DOHH2 (cell line): ENCODE results near the gene MYBPC1.
"Not testable (repeated sequence)": the region's sequence is repeated elsewhere in the genome, so short reads cannot be mapped to it uniquely, and the experiment has no call there.

ENCODE experiments used
- H3F3A ChIP-seq: fragments of 200-600 bp; sonication (generic), shearing (Covaris generic); 2 replicates; pipeline ENCODE4 v1.6.0; 2016; ENCODE audit warnings: antibody characterized with exemption, mild to moderate bottlenecking; ENCODE audit not compliant: control insufficient read depth, insufficient read depth
- H3K27ac ChIP-seq: fragments of 200-600 bp; sonication (generic); 2 replicates; pipeline ENCODE4 v1.5.1; 2014; ENCODE audit warnings: low read depth, mild to moderate bottlenecking, low read length, moderate library complexity
- H3K27me3 ChIP-seq: fragments of 200-600 bp; sonication (generic); 2 replicates; pipeline ENCODE4 v1.6.1; 2014; ENCODE audit warnings: mild to moderate bottlenecking, low read length, mixed read lengths; ENCODE audit not compliant: control insufficient read depth
- H3K36me3 ChIP-seq: fragments of 200-600 bp; sonication (generic); 2 replicates; pipeline ENCODE4 v1.6.1; 2014; ENCODE audit warnings: mild to moderate bottlenecking, low read length, moderate library complexity, mixed read lengths; ENCODE audit not compliant: control insufficient read depth
- H3K4me1 ChIP-seq: fragments of 200-600 bp; sonication (generic); 2 replicates; pipeline ENCODE4 v1.6.1; 2014; ENCODE audit warnings: mild to moderate bottlenecking, low read length, mixed read lengths; ENCODE audit not compliant: control insufficient read depth
- H3K4me2 ChIP-seq: fragments of 200-600 bp; sonication (generic); 2 replicates; pipeline ENCODE4 v1.6.0; 2014; ENCODE audit warnings: mild to moderate bottlenecking, low read length, moderate library complexity
- H3K4me3 ChIP-seq: fragments of 200-600 bp; sonication (generic); 2 replicates; pipeline ENCODE4 v1.5.1; 2014; ENCODE audit warnings: mild to moderate bottlenecking, low read length, mixed read lengths
- H3K79me2 ChIP-seq: fragments of 200-600 bp; sonication (generic); 2 replicates; pipeline ENCODE4 v1.6.1; 2014; ENCODE audit warnings: mild to moderate bottlenecking, low read length, mixed read lengths; ENCODE audit not compliant: control insufficient read depth
- H3K9me2 ChIP-seq: fragments of 200-600 bp; sonication (generic); replicated peaks from 2 replicates; pipeline ENCODE4 v1.6.1; 2014; ENCODE audit warnings: mild to moderate bottlenecking, low read length, mixed read lengths; ENCODE audit not compliant: control insufficient read depth
- H3K9me3 ChIP-seq: fragments of 200-600 bp; sonication (generic); 2 replicates; pipeline ENCODE4 v1.6.1; 2014; ENCODE audit warnings: antibody characterized with exemption, low read length, mixed read lengths; ENCODE audit not compliant: control insufficient read depth, insufficient read depth
- H4K20me1 ChIP-seq: fragments of 200-600 bp; sonication (generic); 2 replicates; pipeline ENCODE4 v1.6.0; 2014; ENCODE audit warnings: low read depth, mild to moderate bottlenecking, antibody characterized with exemption, low read length, moderate library complexity; ENCODE audit not compliant: control insufficient read depth, insufficient read depth
- CTCF ChIP-seq: fragments of 200-600 bp; sonication (generic); IDR thresholded peaks from one replicate; pipeline ENCODE4 v1.5.1; 2014; ENCODE audit warnings: antibody characterized with exemption, mild to moderate bottlenecking, low read depth, low read length; ENCODE audit not compliant: poor library complexity, severe bottlenecking
- EZH2phosphoT487 ChIP-seq: fragments of 200-600 bp; sonication (generic); IDR thresholded peaks from 2 replicates; pipeline ENCODE4 v1.6.1; 2017; ENCODE audit warnings: borderline replicate concordance, mild to moderate bottlenecking, antibody characterized with exemption, low read length, moderate library complexity, mixed read lengths

MYBPC1 gene

DNA sequence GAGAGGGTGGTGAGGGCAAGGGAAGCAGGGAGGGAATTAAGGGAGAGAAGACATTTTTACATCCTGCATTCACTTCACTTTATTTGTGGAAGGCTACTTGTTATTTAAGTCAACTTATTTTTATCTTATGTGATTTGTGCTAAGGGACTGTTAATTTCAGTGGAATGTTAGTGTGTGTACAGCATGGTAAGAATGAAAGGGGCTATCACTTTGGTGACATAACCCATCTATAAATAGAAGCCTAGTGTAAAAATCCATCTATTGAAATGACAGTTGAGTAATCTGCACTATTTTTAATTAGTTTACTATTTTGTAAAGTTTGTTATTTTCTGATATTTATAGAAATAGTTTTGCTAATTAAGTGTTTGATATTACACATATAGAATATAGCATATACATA, 85.9 kb downstream of the MYBPC1 start:
- H3K9me3 ChIP-seq: no peaks in the 10 kb centered on the region
- no peaks in the 10 kb centered on the region for H4K20me1 ChIP-seq
- no peak overlapping the region for H3K27ac ChIP-seq
- H3K4me1 ChIP-seq: peaks cover 13% of the 10 kb centered on the region
- no peaks in the 10 kb centered on the region for H3K36me3 ChIP-seq
- H3K4me3 ChIP-seq: no peak overlapping the region
- no peaks in the 10 kb centered on the region for H3K9me2 ChIP-seq
- TF ChIP-seq CTCF (no peak), EZH2phosphoT487 (no peak)
- no peaks in the 10 kb centered on the region for H3K27me3 ChIP-seq
- H3F3A ChIP-seq: no peaks in the 10 kb centered on the region
- no peaks in the 10 kb centered on the region for H3K79me2 ChIP-seq
- H3K4me2 ChIP-seq: no peak overlapping the region

GRCh38 chr12:101681627-101682026, 86.9 kb downstream of the MYBPC1 start:
- H3K9me2 ChIP-seq, H3K4me2 ChIP-seq, H3K4me3 ChIP-seq, H4K20me1 ChIP-seq, H3K36me3 ChIP-seq, H3F3A ChIP-seq, H3K27ac ChIP-seq, H3K79me2 ChIP-seq, H3K9me3 ChIP-seq, H3K27me3 ChIP-seq: not testable (repeated sequence)
- H3K4me1 ChIP-seq: peaks cover 13% of the 10 kb centered on the region

GRCh38 chr12:101685092-101685491, 90.3 kb downstream of the MYBPC1 start:
- Histone ChIP-seq H3K4me1 (peaks cover 7% of the 10 kb centered on the region), H3K4me3 (no peak overlapping the region), H3K27ac (no peak overlapping the region)

DNA sequence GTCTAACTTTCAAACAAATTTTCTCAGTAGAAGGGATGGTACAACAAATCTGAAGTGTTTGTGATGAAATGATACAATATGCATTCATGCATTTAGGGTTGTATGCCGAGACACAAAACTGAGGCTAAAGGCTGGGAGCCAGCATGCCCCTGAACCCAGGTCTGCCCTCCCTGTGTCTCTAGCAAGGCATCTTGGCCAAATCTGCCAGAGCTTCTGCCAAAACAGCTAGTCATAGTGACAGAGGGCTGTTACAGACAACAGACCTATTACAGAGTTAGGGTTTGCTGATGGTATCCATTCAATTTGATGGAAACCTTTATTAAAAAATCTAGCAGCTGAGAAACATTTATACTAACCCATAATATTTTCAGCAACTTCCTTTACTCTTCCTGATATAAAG, 91.4 kb downstream of the MYBPC1 start:
- H4K20me1 ChIP-seq: no peaks in the 10 kb centered on the region
- H3K4me3 ChIP-seq: no peak overlapping the region
- H3K4me2 ChIP-seq: no peak overlapping the region
- H3F3A ChIP-seq: no peaks in the 10 kb centered on the region
- H3K36me3 ChIP-seq: no peaks in the 10 kb centered on the region
- no peaks in the 10 kb centered on the region for H3K9me3 ChIP-seq
- no peaks in the 10 kb centered on the region for H3K9me2 ChIP-seq
- no peak overlapping the region for H3K27ac ChIP-seq
- H3K27me3 ChIP-seq: no peaks in the 10 kb centered on the region
- TF ChIP-seq CTCF: no peak
- no peak for TF ChIP-seq EZH2phosphoT487
- no peaks in the 10 kb centered on the region for H3K79me2 ChIP-seq
- peaks cover under 1% of the 10 kb centered on the region for H3K4me1 ChIP-seq

More at GRCh38 chr12:101685092-101685491, 90.3 kb downstream of the MYBPC1 start:
- Histone ChIP-seq H3F3A (no peaks in the 10 kb centered on the region), H3K4me2 (no peak overlapping the region), H3K9me3 (no peaks in the 10 kb centered on the region), H4K20me1 (no peaks in the 10 kb centered on the region), H3K9me2 (no peaks in the 10 kb centered on the region), H3K27me3 (no peaks in the 10 kb centered on the region), H3K36me3 (no peaks in the 10 kb centered on the region), H3K79me2 (no peaks in the 10 kb centered on the region)
- TF ChIP-seq CTCF (no peak), EZH2phosphoT487 (no peak)
